Fibroblast of lung (primary cell): ENCODE results near the gene ITGA2.

ENCODE experiments used
- EZH2 ChIP-seq: IDR thresholded peaks from 2 replicates; pipeline ENCODE4 v1.5.1; 2012; ENCODE audit warnings: low read length, control low read depth, mild to moderate bottlenecking; ENCODE audit errors: missing control alignments
- TF ChIP-seq, protein P1 (sequence below), 2 donors: IDR thresholded peaks in 1 of 2; conservative IDR thresholded peaks in 1 of 2; 1 replicate in 1 of 2; 2 replicates in 1 of 2; pipeline ENCODE4 v1.5.1; 2011 to 2012; ENCODE audit warnings: low read length in 2 of 2, control low read depth in 1 of 2, inconsistent platforms in 1 of 2, low read depth in 1 of 2, mild to moderate bottlenecking in 1 of 2

DNA sequence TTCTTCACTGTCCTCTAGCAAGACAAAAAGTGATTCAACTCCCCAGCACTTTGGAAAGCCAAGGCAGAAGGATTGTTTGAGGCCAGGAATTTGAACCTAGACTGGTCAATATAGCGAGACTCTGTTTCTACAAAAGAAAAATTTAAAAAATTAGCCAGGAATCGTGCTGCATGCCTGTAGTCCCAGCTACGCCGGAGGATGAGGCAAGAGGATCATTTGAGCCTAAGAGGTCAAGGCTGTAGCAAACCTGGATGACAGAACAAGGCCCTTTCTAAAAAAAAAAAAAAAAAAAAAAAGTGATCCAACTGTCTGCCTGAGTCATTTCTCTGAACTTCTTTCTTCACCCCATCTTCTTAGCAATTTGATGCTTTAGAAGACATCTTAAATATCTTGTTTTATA is 12.4 kb downstream of the ITGA2 start:
- TF ChIP-seq, protein P1, sequence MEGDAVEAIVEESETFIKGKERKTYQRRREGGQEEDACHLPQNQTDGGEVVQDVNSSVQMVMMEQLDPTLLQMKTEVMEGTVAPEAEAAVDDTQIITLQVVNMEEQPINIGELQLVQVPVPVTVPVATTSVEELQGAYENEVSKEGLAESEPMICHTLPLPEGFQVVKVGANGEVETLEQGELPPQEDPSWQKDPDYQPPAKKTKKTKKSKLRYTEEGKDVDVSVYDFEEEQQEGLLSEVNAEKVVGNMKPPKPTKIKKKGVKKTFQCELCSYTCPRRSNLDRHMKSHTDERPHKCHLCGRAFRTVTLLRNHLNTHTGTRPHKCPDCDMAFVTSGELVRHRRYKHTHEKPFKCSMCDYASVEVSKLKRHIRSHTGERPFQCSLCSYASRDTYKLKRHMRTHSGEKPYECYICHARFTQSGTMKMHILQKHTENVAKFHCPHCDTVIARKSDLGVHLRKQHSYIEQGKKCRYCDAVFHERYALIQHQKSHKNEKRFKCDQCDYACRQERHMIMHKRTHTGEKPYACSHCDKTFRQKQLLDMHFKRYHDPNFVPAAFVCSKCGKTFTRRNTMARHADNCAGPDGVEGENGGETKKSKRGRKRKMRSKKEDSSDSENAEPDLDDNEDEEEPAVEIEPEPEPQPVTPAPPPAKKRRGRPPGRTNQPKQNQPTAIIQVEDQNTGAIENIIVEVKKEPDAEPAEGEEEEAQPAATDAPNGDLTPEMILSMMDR (conservative IDR thresholded peaks at IDR 0.05 in 1 of 2, IDR thresholded peaks at IDR 0.05 in 1 of 2; ENCODE audit: low read depth in 1 of 2, low read length in 2 of 2) = no peak
- TF ChIP-seq EZH2 = no peak
